HG02759 (cell line): ENCODE measurements around the gene ANKRD29.
"Not testable (repeated sequence)": the region's sequence is repeated elsewhere in the genome, so short reads cannot be mapped to it uniquely, and the experiment has no call there.

Experiments used
- ATAC-seq: cut with Tn5 transposase; IDR thresholded peaks from one replicate; pipeline ENCODE4 v1.9.1; 2021; ENCODE audit warnings: mild to moderate bottlenecking, moderate library complexity; ENCODE audit not compliant: unreplicated experiment

ANKRD29 gene

DNA sequence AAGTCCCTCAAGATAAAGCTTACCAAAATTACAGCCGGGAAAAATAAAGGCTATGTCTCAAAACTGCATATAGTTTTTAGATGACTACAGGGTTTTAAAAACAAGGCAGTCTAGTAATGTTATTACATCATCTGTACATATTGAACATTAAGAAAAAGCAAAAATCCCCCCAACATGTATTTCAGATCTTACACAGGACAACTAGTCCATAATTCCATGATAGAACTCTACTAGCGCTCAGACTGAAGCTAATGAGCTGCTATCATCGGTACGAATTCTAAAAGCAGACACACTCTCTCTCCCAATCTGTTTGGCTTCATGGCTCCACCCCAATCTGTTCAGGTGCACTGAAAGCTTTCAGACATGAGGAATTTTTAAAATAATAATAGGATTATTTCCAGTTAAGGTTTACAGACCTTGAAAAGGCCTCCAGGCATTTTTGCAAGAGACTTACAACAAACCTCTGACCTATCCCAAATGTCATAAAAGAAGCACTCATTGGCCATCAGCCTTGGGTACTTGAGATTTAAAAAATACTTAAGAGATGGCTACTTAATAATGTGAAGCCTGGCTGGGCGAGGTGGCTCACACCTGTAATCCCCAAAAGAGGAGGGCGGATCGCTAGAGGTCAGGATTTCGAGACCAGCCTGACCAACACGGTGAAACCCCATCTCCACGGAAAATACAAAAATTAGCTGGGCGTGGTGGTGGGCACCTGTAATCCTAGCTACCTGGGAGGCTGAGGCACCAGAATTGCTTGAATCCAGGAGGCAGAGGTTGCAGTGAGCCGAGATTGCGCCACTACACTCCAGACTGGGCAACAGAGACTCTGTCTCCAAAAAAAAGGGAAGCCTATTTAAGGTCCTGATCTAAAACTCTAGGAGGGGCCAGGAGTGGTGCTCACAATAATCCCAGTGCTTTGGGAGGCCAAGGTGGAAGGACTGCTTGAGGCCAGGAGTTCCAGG lies 78.4 kb downstream of the ANKRD29 start:
- ATAC-seq = no peak

DNA sequence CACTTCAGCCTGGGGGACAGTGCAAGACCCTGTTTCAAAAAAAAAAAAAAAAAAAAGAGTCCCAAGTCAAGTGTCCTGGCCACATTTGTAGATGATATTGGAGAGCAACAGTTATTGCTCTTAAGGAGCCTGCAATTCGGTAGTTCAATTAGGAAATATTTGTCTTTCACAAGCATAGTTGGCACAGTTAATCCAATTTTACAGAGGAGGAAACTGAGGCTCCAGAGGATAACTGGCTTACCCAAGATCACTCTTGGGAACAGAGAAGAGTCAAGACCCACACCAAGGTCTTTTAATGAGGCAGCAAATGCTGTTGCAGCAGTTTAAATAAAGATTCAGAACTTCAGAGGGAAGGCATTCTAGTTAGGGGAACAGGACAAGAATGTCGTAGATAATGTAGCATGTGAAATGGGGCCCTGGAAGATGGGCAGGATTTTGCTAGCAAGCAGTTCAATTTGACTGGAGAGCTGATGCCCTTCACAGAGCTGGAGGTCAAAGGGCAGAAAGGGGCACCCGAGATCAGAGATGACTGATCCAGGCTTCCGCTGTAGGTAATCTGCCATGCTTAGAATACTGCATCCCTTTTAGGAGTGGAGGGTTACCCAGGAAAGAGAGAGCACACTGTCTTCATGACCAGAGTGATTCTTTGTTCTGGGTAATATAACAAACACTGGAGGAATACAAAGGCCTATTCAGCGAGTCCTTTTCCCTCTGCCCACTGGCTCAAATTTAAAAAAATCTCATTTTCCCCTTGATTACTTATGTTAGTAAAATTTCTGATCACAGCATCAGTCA lies 79.4 kb downstream of the ANKRD29 start:
- ATAC-seq = no peak

DNA sequence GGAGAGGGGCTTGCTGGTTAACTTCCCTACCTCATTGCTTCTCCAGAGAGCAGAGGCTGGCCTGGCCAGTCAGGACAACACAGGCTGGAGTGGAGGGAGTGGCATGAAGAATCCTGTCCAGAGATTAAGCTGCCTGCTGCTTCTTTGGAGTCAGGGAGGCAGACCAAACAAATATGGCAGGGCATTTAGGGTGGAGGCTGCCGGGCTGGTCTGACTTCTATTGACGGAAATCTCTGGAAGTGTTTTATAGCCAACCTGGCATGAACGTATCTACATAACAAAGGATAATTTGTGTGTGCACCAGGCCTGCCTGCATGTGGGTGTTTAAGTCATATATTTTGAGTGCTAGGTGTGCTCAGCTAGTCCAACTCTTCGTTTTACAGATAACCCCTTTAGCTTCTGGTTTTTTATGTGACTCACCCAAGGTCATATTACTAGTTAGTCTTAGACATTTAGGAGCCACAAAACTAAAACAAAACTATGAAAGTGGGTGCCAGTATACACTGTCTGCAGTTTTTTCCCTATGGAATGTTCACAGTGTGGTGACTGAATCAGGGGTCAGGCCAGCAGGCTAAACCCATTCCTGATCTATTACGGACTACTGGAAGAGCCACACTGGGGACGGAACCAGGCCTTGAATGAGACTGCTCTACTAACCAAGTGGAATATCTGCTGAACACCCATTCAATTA lies 81.9 kb downstream of the ANKRD29 start:
- ATAC-seq = no peak

DNA sequence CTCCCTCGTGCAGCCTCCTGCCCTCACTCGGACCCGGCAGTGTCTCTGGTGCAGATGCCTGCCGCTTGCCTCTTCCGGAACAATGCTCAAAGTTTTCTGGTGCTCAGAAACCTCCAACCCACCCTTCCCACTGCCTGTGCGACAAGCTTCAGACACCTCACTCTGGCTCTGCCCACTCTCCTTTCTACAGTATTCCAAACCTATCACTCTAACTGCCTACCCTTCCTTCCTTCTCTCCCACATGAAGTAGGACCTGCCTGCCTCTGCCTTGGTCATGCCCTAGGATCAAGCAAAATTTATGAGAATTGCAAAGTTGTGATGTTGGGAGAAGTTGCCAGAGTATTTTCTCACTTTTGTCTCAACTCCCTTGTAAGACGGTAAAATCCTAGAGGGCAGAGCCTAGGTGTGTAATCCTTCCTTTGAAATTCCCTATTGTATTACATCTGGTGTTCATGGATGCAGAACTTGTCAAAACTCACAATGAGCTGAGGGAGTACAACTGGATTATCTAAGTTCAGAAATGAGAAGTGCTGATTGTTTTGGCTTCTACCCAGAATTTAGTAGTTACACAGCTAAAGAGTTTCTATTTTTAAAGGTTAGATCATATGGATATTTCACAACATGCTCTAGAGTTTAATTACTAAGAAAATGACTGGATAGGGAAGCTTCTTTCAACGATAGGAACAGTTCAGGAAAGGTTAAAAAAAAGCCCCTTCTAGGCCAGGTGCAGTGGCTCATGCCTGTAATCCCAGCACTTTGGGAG lies 83.6 kb downstream of the ANKRD29 start:
- no peak for ATAC-seq

DNA sequence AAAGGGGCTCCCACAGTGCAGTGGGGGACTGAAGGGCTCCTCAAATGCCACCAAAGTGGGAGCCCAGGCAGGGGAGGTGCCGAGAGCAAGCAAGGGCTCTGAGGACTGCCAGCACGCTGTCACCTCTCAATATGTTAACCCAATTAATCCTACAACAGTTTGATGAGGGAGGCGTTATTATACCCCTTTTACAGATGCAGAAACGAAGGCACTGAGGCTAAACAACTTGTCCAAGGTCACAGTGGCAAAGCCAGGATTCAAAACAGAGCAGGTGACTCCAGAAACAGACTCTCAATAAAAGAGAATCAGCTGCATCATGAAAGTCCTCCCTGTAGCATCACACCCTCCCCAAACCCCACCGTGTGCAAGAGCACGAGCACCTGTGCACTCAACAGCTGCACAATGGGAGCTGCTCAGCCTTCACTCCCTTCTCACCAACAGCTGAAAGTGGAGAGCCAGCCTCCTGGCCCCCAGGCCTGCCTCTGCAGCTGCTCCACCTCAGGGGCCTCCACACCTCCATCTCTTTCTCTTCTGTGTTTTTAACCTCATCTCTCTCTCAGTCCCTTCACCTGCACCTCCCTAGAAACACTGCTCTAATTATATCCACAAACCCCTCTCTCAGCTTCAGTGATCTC lies 84.5 kb downstream of the ANKRD29 start:
- no peak for ATAC-seq

DNA sequence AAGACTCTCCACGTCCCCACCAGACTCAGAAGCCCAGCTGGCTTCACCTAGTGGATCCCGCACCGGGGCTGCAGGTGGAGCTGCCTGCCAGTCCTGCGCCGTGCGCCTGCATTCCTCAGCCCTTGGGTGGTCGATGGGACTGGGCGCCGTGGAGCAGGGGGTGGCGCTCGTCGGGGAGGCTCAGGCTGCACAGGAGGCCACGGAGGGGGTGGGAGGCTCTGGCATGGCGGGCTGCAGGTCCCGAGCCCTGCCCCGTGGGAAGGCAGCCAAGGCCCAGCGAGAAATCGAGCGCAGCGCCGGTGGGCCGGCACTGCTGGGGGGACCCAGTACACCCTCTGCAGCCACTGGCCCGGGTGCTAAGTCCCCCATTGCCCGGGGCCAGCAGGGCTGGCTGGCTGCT lies 85.2 kb downstream of the ANKRD29 start:
- ATAC-seq = not testable (repeated sequence)

DNA sequence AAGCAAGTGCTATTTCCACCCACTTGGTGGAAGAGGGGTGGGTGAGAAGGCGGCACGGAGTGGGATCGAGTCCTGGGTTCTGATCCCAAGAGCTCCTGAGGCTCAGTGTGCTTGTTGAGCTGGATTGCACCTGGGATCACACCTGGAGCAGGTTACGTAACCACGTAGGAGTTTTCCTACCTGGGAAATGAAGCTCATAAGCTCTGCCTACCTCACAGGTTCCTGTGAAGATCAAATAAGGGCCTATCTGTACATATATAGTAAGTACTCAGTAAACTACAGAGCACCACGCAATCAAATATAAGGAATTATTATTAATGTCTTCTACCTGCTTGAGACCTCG lies 87.4 kb downstream of the ANKRD29 start:
- ATAC-seq = no peak

DNA sequence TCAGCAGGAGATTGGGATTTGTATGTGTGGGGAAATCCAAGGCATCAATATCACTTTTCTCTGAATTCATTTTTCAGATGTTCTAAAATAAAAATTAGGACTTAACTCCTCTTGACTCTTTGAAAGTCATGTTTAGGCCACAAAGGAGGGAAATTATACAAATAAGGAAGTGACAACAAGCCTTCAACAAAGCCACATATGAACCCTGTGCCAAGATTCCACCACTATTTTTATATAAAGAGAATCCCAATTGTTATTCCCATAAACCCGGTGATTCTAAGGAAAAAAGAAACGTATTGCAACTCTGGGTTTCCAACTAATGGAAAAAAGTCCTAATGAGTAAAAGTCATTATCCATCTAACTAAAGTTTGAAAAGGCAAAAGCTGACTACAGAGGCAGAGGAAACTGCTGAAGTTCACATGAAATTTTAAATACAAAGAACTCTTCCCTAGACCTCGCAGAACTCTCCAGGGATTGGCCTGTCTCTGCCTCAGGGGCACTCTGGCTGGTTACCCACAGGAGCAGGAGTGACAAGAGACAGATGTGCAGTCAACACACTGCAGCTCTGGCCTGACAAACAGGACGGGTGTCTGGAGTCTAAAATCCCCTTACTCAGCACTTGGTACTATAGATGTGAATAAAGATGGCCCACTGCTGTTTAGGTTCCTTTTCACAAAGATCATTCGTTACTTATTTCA lies 88.0 kb downstream of the ANKRD29 start:
- ATAC-seq = no peak

DNA sequence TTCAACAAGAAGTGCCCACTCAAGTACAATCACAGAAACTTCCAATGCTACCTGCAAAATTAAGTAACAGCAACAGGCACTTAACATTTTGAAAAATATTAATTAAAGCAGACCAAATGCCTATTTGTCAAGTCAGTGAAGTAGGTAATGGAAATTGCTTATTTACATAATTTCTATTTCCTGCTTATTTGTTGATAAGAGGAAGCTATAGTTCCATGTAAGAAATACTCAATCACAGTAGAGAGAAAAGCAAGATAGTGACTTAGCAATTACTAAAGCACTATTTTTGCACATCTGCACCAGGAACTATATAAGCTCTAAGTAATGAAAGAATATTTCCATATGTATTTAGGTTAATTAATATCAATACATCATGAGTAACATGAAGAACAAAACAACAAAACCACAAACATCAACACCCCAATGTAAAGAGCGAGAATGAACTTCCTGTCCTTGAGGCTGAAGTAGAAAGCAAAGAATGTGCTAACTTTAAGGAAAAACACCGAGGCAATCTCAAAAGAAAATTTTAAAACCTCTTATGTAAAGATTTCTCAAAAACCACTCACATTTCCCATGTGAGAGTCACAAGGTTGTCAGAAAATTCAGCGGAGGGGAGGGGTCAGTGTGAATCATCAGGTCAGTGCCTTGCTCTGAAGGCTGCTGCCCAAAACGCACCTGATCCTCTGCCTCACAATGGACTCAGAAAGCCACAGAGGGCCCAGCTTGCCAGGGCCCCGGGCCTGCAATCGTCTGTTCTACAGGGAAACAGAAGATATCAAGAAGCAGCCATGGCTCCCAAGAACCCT lies 88.9 kb downstream of the ANKRD29 start:
- ATAC-seq = no peak

DNA sequence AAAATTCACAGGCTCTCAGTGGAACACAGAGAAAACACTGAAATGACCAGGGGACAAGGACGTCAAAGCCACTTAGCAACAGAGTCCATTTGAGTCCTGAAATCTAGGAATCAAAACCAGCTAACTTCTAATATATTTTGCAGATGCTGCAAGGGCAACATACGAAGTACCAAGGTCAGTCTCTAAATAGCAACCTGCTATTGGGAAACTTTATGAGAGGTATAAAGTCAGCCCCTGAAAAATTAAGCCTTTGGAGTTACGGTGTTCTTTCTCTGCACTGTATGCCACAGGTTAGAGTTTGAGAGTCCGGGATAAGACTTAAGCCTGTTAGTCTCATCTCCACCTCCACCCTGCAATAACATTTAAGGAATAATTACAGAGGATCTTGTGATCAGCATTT lies 89.7 kb downstream of the ANKRD29 start:
- ATAC-seq = no peak

DNA sequence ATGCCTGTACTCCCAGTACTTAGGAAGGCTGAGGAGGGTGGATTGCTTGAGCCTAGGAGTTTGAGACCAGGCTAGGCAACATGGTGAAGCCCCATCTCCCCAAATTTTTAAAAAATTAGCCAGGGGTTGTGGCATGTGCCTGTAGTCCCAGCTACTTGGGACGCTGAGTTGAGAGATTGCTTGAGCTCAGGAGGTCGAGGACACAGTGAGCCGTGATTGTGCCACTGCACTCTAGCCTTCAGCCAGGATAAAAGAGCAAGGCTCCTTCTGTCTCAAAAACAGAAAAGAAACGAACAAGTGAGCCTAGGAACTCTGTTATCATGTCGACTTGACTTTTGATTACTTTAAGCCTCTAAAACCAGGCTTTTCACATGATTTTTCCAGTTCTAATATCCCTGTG lies 90.1 kb downstream of the ANKRD29 start:
- no peak for ATAC-seq

DNA sequence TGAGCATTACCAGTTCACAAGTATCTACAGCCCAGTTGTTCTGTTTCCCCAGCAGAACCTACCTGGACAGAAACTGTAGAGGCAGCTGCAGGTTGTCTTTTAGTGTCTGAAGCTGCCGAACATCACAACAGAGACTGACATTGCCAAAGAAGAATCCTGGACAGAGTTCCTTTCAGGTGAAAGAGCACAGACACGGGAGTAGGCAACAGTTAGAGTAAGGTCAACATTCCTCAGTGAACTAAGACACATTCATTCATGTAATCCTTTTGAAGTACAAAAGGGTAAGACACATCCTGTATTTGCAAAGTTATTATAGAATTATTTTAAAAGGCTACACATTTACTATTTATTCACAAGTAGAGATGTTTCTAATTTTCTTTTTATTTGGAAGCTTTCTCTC lies 90.7 kb downstream of the ANKRD29 start:
- no peak for ATAC-seq

DNA sequence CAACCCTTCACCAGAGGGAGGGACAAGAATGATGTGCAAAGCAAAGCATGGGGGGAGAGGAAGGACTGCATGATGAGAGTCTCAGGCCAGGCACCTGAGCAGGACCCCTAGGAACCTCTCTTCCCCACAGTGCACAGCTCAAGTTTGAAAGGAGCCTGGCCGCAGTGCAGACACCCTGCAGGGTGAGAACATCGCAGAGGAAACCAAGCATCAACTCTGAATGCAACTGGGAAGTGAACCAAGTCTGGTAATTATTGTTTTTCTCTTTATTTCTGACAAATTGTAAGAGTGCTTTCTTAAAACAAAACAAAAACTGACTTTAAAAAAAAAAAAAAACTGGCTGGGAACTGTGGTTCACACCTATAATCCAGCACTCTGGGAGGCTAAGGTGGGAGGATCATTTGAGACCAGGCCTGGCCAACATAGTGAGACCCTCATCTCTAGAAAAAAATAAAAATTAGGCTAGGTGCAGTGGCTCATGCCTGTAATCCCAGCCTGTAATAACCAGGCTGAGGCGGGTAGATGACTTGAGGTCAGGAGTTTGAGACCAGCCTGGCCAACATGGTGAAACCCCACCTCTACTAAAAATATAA lies 91.7 kb downstream of the ANKRD29 start:
- no peak for ATAC-seq

DNA sequence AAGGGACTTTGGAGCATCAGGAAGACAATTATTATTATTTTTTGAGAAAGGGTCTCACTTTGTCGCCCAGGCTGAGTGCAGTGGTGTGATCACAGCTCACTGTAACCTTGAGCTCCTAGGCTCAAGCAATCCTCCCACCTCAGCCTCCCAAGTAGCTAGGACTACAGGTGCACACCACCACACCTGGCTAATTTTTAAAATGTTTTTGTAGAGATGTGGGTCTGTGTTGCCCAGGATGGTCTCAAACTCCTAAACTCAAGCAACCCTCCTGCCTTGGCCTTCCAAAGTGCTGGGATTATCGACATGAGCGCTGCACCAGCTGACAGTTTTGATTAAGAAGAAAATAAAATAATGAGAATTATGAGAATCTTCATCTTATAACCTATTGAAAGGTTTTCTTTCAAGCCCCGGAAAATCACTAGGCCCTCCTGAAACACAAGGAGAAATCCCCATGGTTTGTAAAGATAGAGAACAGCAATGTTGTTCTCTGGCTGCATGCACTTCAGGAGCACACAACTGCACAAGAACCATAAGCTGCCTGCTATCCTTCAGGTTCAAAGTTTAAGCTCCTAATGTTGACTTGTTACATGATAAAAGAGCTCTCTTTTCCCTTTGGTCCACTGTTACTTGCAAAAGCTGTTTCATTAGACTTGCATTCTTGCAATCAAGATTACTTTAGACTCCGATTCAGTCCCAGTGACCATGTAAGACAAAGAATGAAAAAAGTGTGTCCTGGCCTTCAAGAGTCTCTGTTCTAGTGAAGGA lies 93.2 kb downstream of the ANKRD29 start:
- no peak for ATAC-seq

DNA sequence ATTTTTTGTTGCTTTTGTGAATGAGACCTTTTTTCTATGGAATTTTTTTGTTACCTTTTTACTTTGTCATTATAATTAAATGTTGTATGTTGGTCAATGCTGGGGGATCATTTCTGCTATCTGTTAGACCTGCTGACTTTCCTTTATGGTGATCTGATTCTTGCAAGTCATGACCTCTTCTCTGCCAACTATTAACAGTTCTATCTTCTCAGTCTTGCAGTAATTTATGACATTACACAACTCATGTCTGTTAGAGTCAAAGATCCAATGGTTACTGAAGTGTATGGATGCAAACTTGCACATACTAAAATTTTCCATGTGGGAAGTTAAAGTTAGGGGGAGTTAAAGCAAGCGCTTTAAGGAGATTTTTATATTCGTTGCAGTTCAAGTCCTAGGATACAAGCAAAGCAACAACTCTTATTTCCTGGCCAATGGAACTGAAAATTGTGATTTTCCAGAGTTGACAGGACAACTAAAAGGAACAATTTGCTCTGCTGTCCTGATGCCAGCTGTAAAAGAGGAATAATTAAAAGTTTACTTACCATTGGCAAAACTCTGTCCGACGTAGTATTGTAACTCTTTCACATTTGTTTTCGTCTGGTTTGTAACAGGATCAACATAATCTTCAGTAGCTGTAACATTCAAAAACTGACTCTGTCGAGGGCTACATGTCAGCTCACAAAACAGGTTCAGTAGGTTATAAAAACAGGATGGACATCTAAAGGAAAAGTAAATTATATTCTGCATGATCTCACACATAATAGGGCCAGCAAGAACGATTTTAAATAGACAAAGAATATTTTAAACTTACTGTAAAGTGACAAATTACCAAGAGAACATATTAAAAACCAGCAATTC lies 94.2 kb downstream of the ANKRD29 start:
- ATAC-seq = no peak

DNA sequence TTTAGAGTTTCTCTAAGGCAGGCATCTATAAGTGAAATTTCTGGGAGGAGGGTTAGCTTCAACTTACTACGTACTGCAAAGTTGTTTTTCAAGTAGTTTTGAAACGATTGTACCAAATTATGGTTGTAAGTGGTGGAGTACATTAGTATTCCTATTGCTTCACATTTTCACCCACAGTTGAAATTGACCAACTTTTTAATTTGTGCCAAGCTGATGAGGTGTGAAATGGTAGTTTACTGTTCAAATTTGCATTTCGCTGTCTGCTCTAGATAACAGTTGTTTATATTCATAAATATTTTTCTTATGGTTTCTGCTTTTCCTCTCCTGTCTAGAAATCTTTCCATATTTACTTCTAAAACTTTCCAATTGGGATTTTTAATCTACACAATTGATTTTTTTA lies 95.0 kb downstream of the ANKRD29 start:
- ATAC-seq = no peak
